ENCODE data around the gene FEZ2.

The FEZ2 gene

GRCh38 chr2:36526226-36526625 is 71.7 kb downstream of the FEZ2 start:
- no peak for DNase-seq

- DNase-seq, result no peak
Observed at GRCh38 chr2:36525245-36525644, 72.7 kb downstream of the FEZ2 start.

GRCh38 chr2:36523153-36523552 is 74.8 kb downstream of the FEZ2 start:
- DNase-seq, result no peak

GRCh38 chr2:36520431-36520830 is 77.5 kb downstream of the FEZ2 start:
- DNase-seq, result no peak

- no peak for DNase-seq
Observed at GRCh38 chr2:36516136-36516870, 81.7 kb downstream of the FEZ2 start.

GRCh38 chr2:36515538-36515937 is 82.4 kb downstream of the FEZ2 start:
- no peak for DNase-seq

- no peak for DNase-seq
Observed at GRCh38 chr2:36513661-36514060, 84.3 kb downstream of the FEZ2 start.

- DNase-seq, result no peak
Observed at GRCh38 chr2:36512705-36513104, 85.3 kb downstream of the FEZ2 start.

GRCh38 chr2:36511858-36512603 is 85.9 kb downstream of the FEZ2 start:
- no peak for DNase-seq

- no peak for DNase-seq
Observed at GRCh38 chr2:36509075-36509474, 88.9 kb downstream of the FEZ2 start.

GRCh38 chr2:36507408-36507812 is 90.6 kb downstream of the FEZ2 start:
- peak; percentile 4 for DNase-seq

Measured in NCI-H524 treated with DMSO at 0.1 percent for 48 hours (cell line).